Skin epidermis (tissue), 12 donors: ENCODE results near the gene NPR2.

Experiments used
- H3K27ac ChIP-seq, 21 experiments: fragments of 200-600 bp; sonication (generic) in 11 of 21; one replicate each; pipeline ENCODE4 v1.5.0; 2020; ENCODE audit warnings: mild to moderate bottlenecking in 3 of 21, inconsistent platforms in 2 of 21, moderate library complexity in 2 of 21
- H3K4me3 ChIP-seq, 7 experiments: fragments of 200-600 bp; sonication (generic) in 2 of 7; one replicate each; pipeline ENCODE4 v1.5.0; 2020; ENCODE audit warnings: inconsistent platforms in 2 of 7, mild to moderate bottlenecking in 2 of 7, moderate library complexity in 1 of 7

NPR2 gene

DNA sequence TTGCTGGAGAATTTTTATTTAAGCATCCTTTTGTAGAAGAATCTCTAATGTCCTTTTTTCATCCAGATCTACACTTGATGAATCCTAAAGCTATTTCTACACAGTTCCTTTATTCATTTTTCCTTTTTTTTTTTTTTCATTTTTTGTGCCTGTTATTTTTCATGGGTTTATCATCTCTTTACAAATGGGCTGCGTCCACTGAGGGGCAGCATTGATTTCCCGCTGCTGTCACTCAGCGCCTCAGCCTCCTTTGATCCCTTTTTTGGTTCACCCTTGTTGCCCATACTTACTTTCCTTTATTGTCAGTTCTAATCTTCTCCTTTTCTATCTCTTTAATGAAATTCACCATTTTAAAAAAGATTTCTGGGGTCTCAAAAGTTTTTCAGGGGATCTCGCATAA, 31.6 kb upstream of the NPR2 start:
- Histone ChIP-seq H3K4me3 (no peak overlapping the region), H3K27ac (no peak overlapping the region)

GRCh38 chr9:35760651-35761050, 30.7 kb upstream of the NPR2 start:
- Histone ChIP-seq H3K4me3 (no peak overlapping the region), H3K27ac (no peak overlapping the region)

- H3K27ac ChIP-seq: no peak overlapping the region
- H3K4me3 ChIP-seq: no peak overlapping the region
These were observed 28.2 kb upstream of the NPR2 start for GRCh38 chr9:35763181-35763580.

DNA sequence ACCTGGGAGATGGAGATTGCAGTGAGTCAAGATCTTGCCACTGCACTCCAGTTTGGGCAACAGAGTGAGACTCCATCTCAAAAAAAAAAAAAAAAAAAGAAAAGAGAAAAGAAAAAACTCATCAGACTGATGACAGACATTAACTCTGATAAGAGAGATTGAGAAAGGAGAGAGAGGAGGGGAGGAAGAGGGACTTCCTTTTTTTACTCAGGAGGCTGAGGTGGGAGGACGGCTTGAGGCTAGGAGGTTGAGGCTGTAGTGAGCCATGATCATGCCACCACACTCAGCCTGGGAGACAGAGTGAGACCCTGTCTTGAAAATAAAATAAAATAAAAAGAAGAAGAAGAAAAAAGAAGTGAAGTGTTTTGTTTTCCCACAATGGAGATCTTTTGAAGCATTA, 27.6 kb upstream of the NPR2 start:
- Histone ChIP-seq H3K27ac (no peak overlapping the region), H3K4me3 (no peak overlapping the region)

DNA sequence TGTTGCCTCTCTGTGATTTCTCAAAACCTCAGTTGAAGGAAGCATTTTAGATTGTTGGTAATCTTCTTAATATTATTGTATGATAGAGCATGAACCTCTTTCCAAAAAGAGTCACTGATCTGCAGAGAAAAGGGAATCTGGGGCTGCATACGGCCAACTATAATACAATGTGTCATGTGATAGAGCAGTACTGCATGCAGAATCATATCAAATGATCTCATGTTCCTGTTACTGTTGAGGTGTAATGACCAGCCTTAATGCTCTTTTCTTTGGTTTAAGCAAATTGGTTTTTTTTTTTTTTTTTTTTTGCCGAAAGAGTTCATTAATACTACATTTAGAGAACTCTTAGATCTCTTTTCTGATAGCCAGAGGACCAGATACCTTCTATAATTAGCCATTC, 24.4 kb upstream of the NPR2 start:
- Histone ChIP-seq H3K27ac (no peak overlapping the region), H3K4me3 (no peak overlapping the region)

DNA sequence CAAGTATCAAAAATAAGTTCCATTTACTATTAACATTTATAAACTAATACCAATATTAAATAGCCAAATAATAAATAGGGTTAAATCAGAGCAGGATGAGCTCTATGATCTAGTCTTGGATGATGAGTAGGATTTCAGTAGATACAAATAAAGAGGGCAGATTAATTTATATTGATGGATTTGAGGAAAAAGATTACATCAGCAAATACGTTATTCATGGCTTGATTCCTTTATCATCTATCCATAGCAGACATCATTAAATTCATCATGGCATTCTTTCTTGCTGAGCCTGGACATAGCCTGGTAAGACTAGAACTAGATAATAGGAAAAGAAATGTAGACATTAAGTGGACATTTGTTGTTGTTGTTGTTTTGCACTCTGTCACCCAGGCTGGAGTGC, 23.9 kb upstream of the NPR2 start:
- Histone ChIP-seq H3K4me3 (no peak overlapping the region), H3K27ac (no peak overlapping the region)

DNA sequence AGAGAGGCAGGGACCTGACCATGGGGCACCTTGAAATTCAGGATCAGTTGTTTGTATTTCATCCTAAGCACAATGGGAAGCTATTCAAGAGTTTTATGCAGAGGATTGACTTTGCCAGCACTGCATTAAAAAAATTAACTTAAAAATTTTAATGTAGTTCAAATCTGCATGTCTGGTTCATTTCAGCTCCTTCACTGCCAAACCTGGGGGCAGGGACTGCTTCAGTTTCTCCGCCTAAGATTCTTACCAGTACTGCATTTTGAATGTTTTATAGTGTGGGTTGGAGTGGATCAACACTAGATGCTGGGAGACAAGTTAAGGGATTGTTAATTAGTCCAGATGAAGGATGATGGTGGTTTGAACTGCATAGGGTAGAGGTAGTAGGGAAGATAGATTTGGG, 21.6 kb upstream of the NPR2 start:
- no peak overlapping the region for H3K4me3 ChIP-seq

GRCh38 chr9:35771075-35771433, 20.3 kb upstream of the NPR2 start:
- no peak overlapping the region for H3K4me3 ChIP-seq
- peak overlapping the region in 3 of 21 experiments; percentile 10 to 22 (median 16) for H3K27ac ChIP-seq

More for the DNA sequence above, 21.6 kb upstream of the NPR2 start:
- no peak overlapping the region for H3K27ac ChIP-seq

DNA sequence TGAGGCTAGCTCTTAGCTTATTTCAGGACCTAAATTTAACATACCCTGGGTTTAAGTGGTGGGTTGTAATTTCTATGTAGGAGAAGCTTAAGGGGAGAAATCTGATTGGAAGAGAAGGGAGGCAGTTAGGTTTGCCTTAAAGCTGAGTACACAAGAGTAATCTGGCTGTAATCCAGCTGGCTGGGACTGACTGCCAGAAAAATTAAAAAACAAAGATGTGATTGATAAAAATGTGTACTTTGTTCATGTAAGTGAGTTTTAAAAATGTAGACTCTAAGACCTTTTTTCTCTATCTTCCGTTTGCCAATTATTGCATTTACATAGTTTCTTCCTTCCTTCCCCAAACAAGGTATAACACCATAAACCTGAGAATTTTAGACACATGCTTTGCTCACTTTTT, 19.9 kb upstream of the NPR2 start:
- Histone ChIP-seq H3K27ac (peak overlapping the region in 2 of 21 experiments; percentile 16 to 22), H3K4me3 (no peak overlapping the region)

GRCh38 chr9:35771943-35772342, 19.4 kb upstream of the NPR2 start:
- no peak overlapping the region for H3K4me3 ChIP-seq
- H3K27ac ChIP-seq: peak overlapping the region in 1 of 21 experiments; percentile 16

DNA sequence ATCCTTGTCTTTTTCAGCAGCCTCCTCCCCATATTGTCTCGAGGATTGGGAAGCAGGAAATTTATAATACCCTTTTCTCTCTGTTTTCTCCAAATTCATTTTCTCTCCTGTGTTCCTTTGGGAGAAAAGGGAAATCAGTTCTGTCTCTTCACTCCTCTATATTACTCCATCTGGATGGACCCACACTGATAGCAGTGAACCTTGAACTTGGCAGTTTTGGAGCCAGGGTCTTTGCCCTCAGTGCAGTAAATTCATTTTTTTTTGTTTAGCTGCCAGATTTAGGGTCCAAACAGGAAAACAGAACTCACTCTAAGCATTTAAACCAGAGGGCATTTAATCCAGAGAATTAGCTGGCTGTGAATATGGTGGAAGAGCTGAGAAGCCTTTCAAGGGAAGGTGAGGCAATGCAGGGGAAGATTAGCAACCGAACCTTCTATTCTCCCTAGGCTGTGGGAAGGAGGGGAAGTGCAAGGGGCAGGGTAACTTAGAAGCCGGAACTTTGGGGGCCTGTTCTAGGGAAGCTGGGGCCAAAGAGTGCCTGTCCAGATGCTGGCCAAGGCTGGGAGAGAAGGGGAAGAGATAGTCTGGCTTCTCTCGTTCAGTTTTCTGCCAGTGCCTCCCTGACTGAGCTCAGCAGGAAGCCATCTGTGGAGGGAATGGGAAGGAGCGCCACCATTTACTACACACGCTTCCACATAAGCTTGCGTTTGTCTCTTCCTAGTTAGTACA, 16.3 kb upstream of the NPR2 start:
- H3K27ac ChIP-seq: no peak overlapping the region
- no peak overlapping the region for H3K4me3 ChIP-seq

- H3K27ac ChIP-seq: peak overlapping the region in 1 of 21 experiments; percentile 8
- H3K4me3 ChIP-seq: no peak overlapping the region
These were observed 15.4 kb upstream of the NPR2 start for GRCh38 chr9:35776018-35776417.

DNA sequence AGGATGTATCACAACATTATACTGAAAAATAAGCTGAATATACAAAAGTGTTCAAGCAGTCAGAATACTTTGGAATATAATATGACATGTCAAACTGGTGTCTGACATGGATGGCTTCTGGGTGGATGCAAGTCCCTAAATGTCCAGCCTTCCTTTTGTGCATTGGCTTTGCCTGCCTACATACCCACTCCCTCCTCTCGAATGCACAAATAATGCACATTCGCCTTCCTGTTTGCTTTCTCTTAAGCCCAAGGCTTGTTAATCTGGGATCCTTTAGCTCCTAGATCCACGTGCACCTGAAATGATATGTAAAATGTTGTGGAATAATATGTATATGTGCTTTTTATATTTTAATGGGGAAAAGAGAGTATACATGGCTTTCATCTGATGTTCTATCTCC, 12.9 kb upstream of the NPR2 start:
- Histone ChIP-seq H3K4me3 (no peak overlapping the region), H3K27ac (no peak overlapping the region)

DNA sequence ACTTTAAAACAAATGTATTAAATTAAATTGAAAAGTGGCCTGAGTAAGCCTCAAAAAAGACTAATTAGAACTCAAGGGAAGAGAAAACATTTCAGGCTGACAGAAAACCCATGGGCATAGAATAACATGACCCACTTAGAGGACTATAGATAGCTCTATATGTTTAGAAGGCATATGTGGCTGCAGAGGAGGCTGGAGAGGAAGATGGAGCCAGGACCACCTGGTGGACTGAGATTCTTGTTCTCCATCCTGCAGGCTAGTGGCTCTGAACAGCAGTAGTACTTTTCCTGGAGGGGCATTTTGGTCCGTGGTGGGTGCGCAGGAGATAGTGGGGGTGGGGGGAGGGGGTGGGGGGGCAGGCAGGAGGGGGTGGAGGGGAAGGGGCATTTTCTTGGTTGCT, 10.3 kb upstream of the NPR2 start:
- H3K27ac ChIP-seq: no peak overlapping the region
- H3K4me3 ChIP-seq: no peak overlapping the region

DNA sequence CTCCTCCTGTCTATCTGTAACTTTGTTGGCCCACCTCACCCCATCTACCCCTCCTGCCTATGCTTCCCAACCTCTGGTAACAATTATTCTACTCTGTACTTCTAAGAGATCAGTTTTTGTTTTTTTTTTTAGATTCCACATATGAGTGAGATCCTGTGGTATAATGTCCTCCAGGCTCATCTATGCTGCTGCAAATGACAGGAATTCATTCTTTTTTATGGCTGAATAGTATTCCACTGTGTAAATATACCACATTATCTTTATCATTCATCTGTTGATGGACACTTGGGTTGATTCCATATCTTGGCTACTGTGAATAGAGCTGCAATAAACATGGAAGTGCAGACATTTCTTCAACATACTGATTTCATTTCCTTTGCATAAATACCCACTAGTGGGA, 8.0 kb upstream of the NPR2 start:
- H3K4me3 ChIP-seq: no peak overlapping the region
- no peak overlapping the region for H3K27ac ChIP-seq

DNA sequence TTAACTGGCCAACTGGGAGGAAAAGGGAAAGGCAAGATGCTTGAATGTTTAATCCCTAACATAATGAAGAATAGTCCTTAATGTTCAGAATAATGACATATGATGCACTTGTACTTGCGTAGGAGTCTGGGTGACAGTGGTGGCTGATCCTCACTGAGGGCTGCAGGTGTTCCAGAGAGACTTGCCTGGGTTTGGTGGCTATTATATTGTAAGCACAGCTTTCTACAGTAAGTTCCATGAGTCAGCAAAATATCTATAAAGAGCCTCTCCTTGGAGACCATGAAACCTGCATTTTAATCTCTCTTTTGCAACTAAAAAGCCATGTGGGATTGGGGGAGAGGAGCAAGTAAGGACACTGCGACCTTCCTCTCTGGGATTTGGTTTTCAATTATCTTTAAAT, 1.9 kb upstream of the NPR2 start:
- Histone ChIP-seq H3K4me3 (no peak overlapping the region), H3K27ac (no peak overlapping the region)

GRCh38 chr9:35790025-35790384, 1.4 kb upstream of the NPR2 start:
- Histone ChIP-seq H3K4me3 (no peak overlapping the region), H3K27ac (no peak overlapping the region)

GRCh38 chr9:35790385-35791296, 750 bp upstream of the NPR2 start:
- peak overlapping the region in 5 of 7 experiments; percentile 18 to 50 (median 30) for H3K4me3 ChIP-seq

DNA sequence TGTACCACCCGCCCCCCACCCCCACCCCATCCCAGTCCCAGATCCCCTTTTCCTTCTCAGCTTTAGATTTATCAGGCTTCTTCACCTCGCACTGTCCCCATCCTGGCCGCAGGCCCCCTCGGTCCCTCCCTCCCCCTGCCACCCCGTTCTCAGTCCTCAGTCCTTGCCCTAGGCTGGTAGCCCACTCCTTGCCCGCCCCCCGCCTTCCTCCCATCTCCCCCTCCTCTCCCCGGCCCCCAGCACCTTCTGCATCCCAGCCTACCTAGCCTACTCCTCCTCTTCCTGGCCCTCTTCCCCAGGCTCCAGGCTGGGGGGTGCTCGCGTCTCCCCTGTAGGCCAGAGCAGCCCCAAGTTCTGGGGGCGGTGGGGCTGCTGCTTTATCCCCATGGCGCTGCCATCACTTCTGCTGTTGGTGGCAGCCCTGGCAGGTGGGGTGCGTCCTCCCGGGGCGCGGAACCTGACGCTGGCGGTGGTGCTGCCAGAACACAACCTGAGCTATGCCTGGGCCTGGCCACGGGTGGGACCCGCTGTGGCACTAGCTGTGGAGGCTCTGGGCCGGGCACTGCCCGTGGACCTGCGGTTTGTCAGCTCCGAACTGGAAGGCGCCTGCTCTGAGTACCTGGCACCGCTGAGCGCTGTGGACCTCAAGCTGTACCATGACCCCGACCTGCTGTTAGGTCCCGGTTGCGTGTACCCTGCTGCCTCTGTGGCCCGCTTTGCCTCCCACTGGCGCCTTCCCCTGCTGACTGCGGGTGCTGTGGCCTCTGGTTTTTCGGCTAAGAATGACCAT, 828 bp downstream of the NPR2 start:
- H3K27ac ChIP-seq: peak overlapping the region in 14 of 21 experiments; percentile 8 to 85 (median 70)
- H3K4me3 ChIP-seq: peak overlapping the region; percentile 6 to 50 (median 29)

More at GRCh38 chr9:35790385-35791296, 750 bp upstream of the NPR2 start:
- peak overlapping the region in 11 of 21 experiments; percentile 17 to 85 (median 71) for H3K27ac ChIP-seq

GRCh38 chr9:35792826-35793225, 1.4 kb downstream of the NPR2 start:
- Histone ChIP-seq H3K27ac (peak overlapping the region in 5 of 21 experiments; percentile 7 to 83 (median 56)), H3K4me3 (peak overlapping the region in 1 of 7 experiments; percentile 50)
